Neuronal stem cell (in vitro differentiated cells): ENCODE measurements around the gene CALU.

ENCODE experiments used
- DNase-seq: peaks from one replicate; pipeline ENCODE4 v3.0.0-alpha.2; 2013; ENCODE audit warnings: low spot score
- H2AFZ ChIP-seq: one replicate; pipeline ENCODE4 v1.6.1; 2013; ENCODE audit warnings: mild to moderate bottlenecking, low read length, inconsistent platforms
- H2AK5ac ChIP-seq: 2 replicates; pipeline ENCODE4 v1.6.1; 2013; ENCODE audit warnings: low read depth, mild to moderate bottlenecking, inconsistent platforms, low read length, moderate library complexity, mixed read lengths
- H2BK120ac ChIP-seq: 2 replicates; pipeline ENCODE4 v1.6.1; 2013; ENCODE audit warnings: low read depth, mild to moderate bottlenecking, inconsistent platforms, low read length, moderate library complexity, mixed read lengths
- H2BK12ac ChIP-seq: one replicate; pipeline ENCODE4 v1.6.1; 2013; ENCODE audit warnings: low read length, inconsistent platforms
- H2BK15ac ChIP-seq: 2 replicates; pipeline ENCODE4 v1.6.1; 2013; ENCODE audit warnings: mild to moderate bottlenecking, low read length, inconsistent platforms, mixed read lengths
- H2BK5ac ChIP-seq: one replicate; pipeline ENCODE4 v1.6.1; 2013; ENCODE audit warnings: inconsistent platforms, mild to moderate bottlenecking, low read length, moderate library complexity
- H3K14ac ChIP-seq: one replicate; pipeline ENCODE4 v1.6.1; 2013; ENCODE audit warnings: low read length, inconsistent platforms
- H3K18ac ChIP-seq: 2 replicates; pipeline ENCODE4 v1.6.1; 2013; ENCODE audit warnings: low read length, inconsistent platforms
- H3K23ac ChIP-seq: 2 replicates; pipeline ENCODE4 v1.6.1; 2013; ENCODE audit warnings: low read depth, mild to moderate bottlenecking, mixed read lengths, low read length, inconsistent platforms; ENCODE audit not compliant: poor library complexity
- H3K27ac ChIP-seq: replicated peaks from 3 replicates; pipeline ENCODE4 v1.5.1; 2013; ENCODE audit warnings: low read length, inconsistent platforms
- H3K27me3 ChIP-seq, 3 experiments: 2 replicates each; pipeline ENCODE4 v1.6.1; 2013; ENCODE audit warnings: low read length in 3 of 3, mild to moderate bottlenecking in 2 of 3, inconsistent platforms in 1 of 3, low read depth in 1 of 3, mixed read lengths in 1 of 3, moderate library complexity in 1 of 3; ENCODE audit not compliant: control insufficient read depth in 3 of 3, insufficient read depth in 3 of 3
- H3K36me3 ChIP-seq, 2 donors: replicated peaks in 1 of 2; 2 replicates each; pipeline ENCODE4 v1.6.1; 2013; ENCODE audit warnings: low read length in 2 of 2; ENCODE audit not compliant: control insufficient read depth in 2 of 2, insufficient read depth in 2 of 2
- H3K4ac ChIP-seq: 2 replicates; pipeline ENCODE4 v1.6.1; 2013; ENCODE audit warnings: inconsistent platforms, mild to moderate bottlenecking, low read length, moderate library complexity
- H3K4me1 ChIP-seq, 2 donors: 1 replicate in 1 of 2; 2 replicates in 1 of 2; pipeline ENCODE4 v1.6.1; 2013; ENCODE audit warnings: low read length in 2 of 2, low read depth in 1 of 2; ENCODE audit not compliant: control insufficient read depth in 2 of 2, insufficient read depth in 1 of 2
- H3K4me2 ChIP-seq: one replicate; pipeline ENCODE4 v1.6.1; 2013; ENCODE audit warnings: mild to moderate bottlenecking, low read length, inconsistent platforms; ENCODE audit not compliant: insufficient read depth, poor library complexity, severe bottlenecking
- H3K4me3 ChIP-seq, 2 donors: 2 replicates each; pipeline ENCODE4 v1.5.1; 2013; ENCODE audit warnings: low read length in 2 of 2, mild to moderate bottlenecking in 2 of 2, inconsistent platforms in 1 of 2, moderate library complexity in 1 of 2
- H3K79me1 ChIP-seq: one replicate; pipeline ENCODE4 v1.6.1; 2013; ENCODE audit warnings: low read depth, mild to moderate bottlenecking, inconsistent platforms, low read length, moderate library complexity
- H3K9ac ChIP-seq: one replicate; pipeline ENCODE4 v1.6.1; 2013; ENCODE audit warnings: mild to moderate bottlenecking, low read depth, low read length, inconsistent platforms; ENCODE audit not compliant: poor library complexity
- H3K9me3 ChIP-seq, 2 donors: replicated peaks in 1 of 2; 2 replicates each; pipeline versions ENCODE3 to v1.6.1; 2013; ENCODE audit warnings: low read length in 2 of 2, mild to moderate bottlenecking in 2 of 2, inconsistent platforms in 1 of 2, low read depth in 1 of 2, mixed read lengths in 1 of 2, moderate library complexity in 1 of 2; ENCODE audit not compliant: control insufficient read depth in 2 of 2, insufficient read depth in 1 of 2
- H4K8ac ChIP-seq: one replicate; pipeline ENCODE4 v1.6.1; 2013; ENCODE audit warnings: low read depth, mild to moderate bottlenecking, inconsistent platforms, low read length, moderate library complexity
- H4K91ac ChIP-seq: one replicate; pipeline ENCODE4 v1.6.1; 2013; ENCODE audit warnings: low read length, low read depth, mild to moderate bottlenecking, inconsistent platforms; ENCODE audit not compliant: poor library complexity
- WGBS, 2 donors: extraction: QIAGEN DNeasy Blood & Tissue Kit; methylation state at CpG; one replicate each; pipeline ENCODE4 v1.1.7; 2013; ENCODE audit warnings: missing lambda C conversion rate in 2 of 2, mixed read lengths in 1 of 2; ENCODE audit not compliant: insufficient read length in 2 of 2, insufficient replicate concordance in 1 of 2; ENCODE audit errors: extremely low coverage in 2 of 2; 5-methylcytosine and 5-hydroxymethylcytosine counted together

The CALU gene

GRCh38 chr7:128732521-128733277, 6.5 kb upstream of the CALU start:
- Histone ChIP-seq H3K4ac (no peak overlapping the region), H2BK12ac (no peak overlapping the region), H2AK5ac (no peak overlapping the region), H3K14ac (no peak overlapping the region), H3K18ac (no peak overlapping the region), H4K91ac (no peak overlapping the region), H2BK15ac (no peak overlapping the region), H3K9me3 (no peaks in the 10 kb centered on the region), H3K27me3 (peaks cover 0 to 44% (median 0%) of the 10 kb centered on the region in 3 experiments), H3K23ac (no peak overlapping the region), H3K9ac (no peak overlapping the region), H3K4me1 (no peaks in the 10 kb centered on the region), H4K8ac (no peak overlapping the region), H3K79me1 (no peaks in the 10 kb centered on the region), H3K36me3 (no peaks in the 10 kb centered on the region), H2AFZ (no peak overlapping the region), H3K27ac (no peak overlapping the region), H3K4me2 (no peak overlapping the region), H3K4me3 (no peak overlapping the region), H2BK120ac (no peak overlapping the region), H2BK5ac (no peak overlapping the region)
- no peak for DNase-seq
- WGBS, 2 donors, result no CpG with 5 or more reads among the region's 2 CpGs

- Histone ChIP-seq H2AFZ (no peak overlapping the region), H3K14ac (no peak overlapping the region), H3K9me3 (no peaks in the 10 kb centered on the region), H3K18ac (no peak overlapping the region), H2AK5ac (no peak overlapping the region), H3K36me3 (no peaks in the 10 kb centered on the region), H2BK15ac (no peak overlapping the region), H3K4ac (no peak overlapping the region), H2BK120ac (no peak overlapping the region), H2BK12ac (no peak overlapping the region), H3K4me1 (no peaks in the 10 kb centered on the region), H4K8ac (no peak overlapping the region), H3K4me2 (no peak overlapping the region), H4K91ac (no peak overlapping the region), H3K9ac (no peak overlapping the region), H3K79me1 (no peaks in the 10 kb centered on the region), H3K23ac (no peak overlapping the region), H3K4me3 (no peak overlapping the region), H3K27me3 (peaks cover 0 to 44% (median 0%) of the 10 kb centered on the region in 3 experiments), H2BK5ac (no peak overlapping the region), H3K27ac (no peak overlapping the region)
- no CpG with 5 or more reads among the region's 2 CpGs for WGBS, 2 donors
- no peak for DNase-seq
Observed at GRCh38 chr7:128733278-128733645, 5.9 kb upstream of the CALU start.

GRCh38 chr7:128734890-128735289, 4.3 kb upstream of the CALU start:
- Histone ChIP-seq H3K18ac (no peak overlapping the region), H2BK120ac (no peak overlapping the region), H4K8ac (no peak overlapping the region), H3K4ac (no peak overlapping the region), H3K36me3 (no peaks in the 10 kb centered on the region), H3K79me1 (peaks cover 1% of the 10 kb centered on the region), H2BK5ac (no peak overlapping the region), H3K4me3 (no peak overlapping the region), H2AK5ac (no peak overlapping the region), H3K9me3 (no peaks in the 10 kb centered on the region), H3K4me1 (peaks cover 0 to 2% of the 10 kb centered on the region in 2 donors), H3K4me2 (no peak overlapping the region), H3K27ac (no peak overlapping the region), H2AFZ (peak overlapping the region; percentile 44), H2BK15ac (no peak overlapping the region), H3K9ac (no peak overlapping the region), H4K91ac (no peak overlapping the region), H3K14ac (no peak overlapping the region), H2BK12ac (no peak overlapping the region), H3K23ac (no peak overlapping the region), H3K27me3 (peaks cover 0 to 35% (median 0%) of the 10 kb centered on the region in 3 experiments)
- no CpG with 5 or more reads among the region's 1 CpG for WGBS, 2 donors
- DNase-seq, result no peak

- Histone ChIP-seq H3K4me3 (no peak overlapping the region), H3K9ac (no peak overlapping the region), H3K14ac (no peak overlapping the region), H2BK5ac (no peak overlapping the region), H3K18ac (no peak overlapping the region), H2AFZ (peak overlapping the region; percentile 44), H3K27ac (no peak overlapping the region), H3K4me1 (peaks cover 0 to 2% of the 10 kb centered on the region in 2 donors), H2BK120ac (no peak overlapping the region), H3K9me3 (no peaks in the 10 kb centered on the region), H3K4me2 (no peak overlapping the region), H4K91ac (no peak overlapping the region), H3K79me1 (peaks cover 1% of the 10 kb centered on the region), H4K8ac (no peak overlapping the region), H3K23ac (no peak overlapping the region), H2BK15ac (no peak overlapping the region), H3K27me3 (peaks cover 0 to 30% (median 0%) of the 10 kb centered on the region in 3 experiments), H3K4ac (no peak overlapping the region), H3K36me3 (no peaks in the 10 kb centered on the region), H2BK12ac (no peak overlapping the region), H2AK5ac (no peak overlapping the region)
- no peak for DNase-seq
- no CpG with 5 or more reads among the region's 5 CpGs for WGBS, 2 donors
Observed at GRCh38 chr7:128735436-128735835, 3.7 kb upstream of the CALU start.
